PFSK-1 (cell line): ENCODE results near the gene PTGFRN.

Experiments used
- POLR2AphosphoS5 ChIP-seq: IDR thresholded peaks from 2 replicates; pipeline ENCODE4 v1.6.1; 2012; ENCODE audit warnings: low read depth, mild to moderate bottlenecking, control low read depth, low read length, moderate library complexity
- REST ChIP-seq, 2 experiments: IDR thresholded peaks; 2 replicates each; pipeline versions ENCODE4 v1.6.1 to v1.8.0; 2011 to 2012; ENCODE audit warnings: low read depth in 2 of 2, low read length in 2 of 2, control low read depth in 1 of 2, inconsistent platforms in 1 of 2, mild to moderate bottlenecking in 1 of 2, moderate library complexity in 1 of 2; ENCODE audit not compliant: insufficient read depth in 1 of 2

GRCh38 chr1:116918714-116919357 lies 9.1 kb downstream of the PTGFRN start:
- TF ChIP-seq POLR2AphosphoS5 (no peak), REST (IDR thresholded peaks at IDR 0.05; ENCODE audit: insufficient read depth in 1 of 2, low read depth in 2 of 2, low read length in 2 of 2) (no peak)
